GM18858 (cell line): Measurements from ENCODE around the gene FAS.

ENCODE experiments used
- ATAC-seq: cut with Tn5 transposase; IDR thresholded peaks from one replicate; pipeline ENCODE4 v1.9.1; 2021; ENCODE audit not compliant: unreplicated experiment

FAS gene

DNA sequence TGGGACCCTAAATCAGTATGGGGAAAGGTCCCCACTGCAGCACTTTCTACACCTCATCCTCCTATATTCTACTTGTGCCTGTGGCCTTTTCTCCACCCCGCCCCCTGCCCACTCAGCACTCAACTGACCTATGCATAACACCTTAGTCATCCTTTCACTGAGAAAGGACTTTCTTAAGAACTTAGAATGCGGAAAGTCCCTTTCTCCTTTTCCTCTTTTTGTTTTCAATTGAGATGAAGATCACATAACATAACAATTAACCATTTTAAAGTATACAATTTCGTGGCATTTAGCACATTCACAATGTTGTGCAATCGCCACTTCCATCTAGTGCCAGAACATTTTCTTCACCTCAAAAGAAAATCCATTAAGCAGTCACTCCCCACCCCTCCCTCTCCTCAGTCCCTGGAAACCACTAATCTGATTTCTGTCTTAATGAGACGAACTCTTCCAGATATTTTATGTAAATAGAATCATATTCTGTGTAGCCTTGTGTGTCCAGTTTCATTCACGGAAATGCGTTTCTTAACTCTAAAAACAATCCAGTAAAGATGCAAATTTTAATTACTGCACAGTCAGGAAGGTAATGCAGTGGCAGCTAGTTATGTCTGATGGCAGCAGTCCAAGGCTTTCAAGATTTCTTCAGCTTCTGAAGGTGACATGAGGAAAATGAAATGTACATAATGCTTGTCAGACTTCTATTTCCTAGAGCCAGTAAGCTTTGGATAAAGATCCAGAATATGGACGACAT is 41.7 kb downstream of the FAS start:
- no peak for ATAC-seq

DNA sequence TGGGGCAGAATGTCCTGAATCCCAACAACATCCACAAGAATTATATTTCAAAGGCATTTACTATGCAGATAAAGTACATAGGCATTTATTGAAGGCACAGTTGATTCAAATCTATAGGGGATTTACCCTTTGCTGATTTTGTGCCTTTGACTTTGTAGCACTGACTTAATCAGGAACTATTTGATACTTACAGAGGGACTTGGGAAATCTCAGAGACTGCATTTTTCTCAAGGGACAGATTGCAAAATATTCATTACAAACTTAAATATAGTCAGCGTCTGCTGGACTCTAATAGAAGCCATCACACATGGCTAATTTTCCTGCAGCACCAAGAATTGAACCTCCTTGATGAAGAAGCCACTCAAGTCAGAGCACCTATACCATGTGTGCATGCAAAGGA is 44.9 kb downstream of the FAS start:
- no peak for ATAC-seq

DNA sequence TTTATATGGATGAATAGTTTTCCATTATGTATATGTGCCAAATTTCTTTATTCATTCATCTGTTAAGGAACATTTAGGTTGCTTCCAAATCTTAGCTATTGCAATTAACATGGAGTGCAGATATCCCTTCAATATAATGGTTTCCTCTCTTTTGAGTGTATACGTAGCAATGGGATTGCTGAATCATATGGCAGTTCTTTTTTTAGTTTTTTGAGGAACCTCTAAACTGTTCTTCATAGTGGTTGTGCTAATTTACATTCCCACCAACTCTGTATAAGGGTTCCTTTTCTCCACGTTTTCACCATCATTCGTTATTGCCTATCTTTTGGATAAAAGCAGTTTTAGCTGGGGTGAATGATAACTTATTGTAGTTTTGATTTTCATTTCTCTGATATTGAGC is 46.5 kb downstream of the FAS start:
- ATAC-seq = no peak

DNA sequence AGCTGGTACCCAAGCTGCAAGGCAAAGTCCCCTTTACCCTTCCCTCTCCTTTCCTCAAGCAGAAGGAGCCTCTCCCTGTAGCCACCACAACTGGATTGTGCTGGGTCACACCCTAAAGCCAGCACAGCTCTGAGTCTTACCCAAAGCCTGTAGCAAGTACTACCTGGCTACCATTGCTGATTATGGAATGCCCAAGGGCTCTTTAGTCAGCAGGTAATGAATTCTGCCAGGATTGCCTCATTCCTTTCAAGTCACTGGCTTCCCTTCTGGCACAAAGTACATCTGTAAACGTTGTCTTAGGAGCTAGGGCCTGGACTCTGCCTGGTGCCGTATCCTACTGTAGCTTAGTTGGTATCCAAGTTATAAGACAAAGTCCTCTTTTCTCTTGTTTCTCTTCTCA is 52.0 kb downstream of the FAS start:
- ATAC-seq = no peak

DNA sequence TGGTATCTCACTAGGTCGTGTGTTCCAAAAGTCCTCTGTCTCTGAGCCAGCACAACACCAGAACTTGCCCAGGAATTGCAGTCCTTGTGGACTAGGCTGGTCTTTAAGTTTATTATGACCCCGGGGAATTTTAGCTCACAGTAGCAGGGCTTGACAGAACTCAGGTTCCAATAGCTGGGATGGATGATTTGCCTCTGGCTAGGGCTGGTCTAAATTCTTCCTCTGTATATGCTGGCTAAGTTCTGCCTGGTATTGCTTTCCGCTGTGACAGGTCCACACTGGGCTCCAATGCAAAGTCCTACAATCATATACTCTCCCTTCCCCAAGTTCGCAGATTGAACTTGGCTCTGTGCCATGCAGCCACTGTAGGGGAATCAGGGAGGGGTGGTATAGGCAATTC is 52.5 kb downstream of the FAS start:
- no peak for ATAC-seq

DNA sequence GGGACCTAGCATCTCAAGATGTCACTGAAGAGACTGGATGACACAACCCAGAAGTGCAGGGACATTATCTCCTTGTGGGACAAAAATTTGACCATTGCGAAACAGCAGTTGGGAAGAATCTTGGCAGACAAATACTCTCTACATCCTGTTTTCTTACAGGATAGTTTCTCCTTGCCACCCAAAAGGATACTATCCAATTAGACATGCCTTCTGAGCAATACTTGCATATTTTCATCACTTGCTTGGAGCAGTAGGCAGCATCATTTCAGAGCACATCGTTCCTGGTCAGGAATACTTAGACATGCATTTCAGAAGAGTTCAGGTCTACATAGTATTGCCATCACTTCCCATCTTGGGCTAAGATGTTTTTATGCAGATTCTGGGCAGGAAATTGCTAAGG is 56.8 kb downstream of the FAS start:
- no peak for ATAC-seq

DNA sequence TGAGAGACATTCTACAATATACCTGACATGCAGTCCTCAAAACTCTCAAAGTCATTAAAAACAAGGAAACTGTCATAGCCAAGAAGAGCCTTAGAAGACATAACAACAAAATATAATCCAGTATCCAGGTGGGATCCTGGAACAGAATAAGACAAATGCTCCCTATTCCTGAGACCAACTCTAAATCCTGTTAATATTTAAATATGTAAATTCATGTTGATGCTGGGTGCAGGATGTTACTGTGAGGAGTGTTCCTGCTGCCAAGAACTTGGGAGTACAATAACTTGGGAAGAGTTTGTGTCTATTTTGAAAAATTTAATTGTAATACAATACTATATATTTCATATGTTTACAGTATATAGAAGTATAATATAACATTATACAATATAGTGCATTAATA is 61.0 kb downstream of the FAS start:
- no peak for ATAC-seq

DNA sequence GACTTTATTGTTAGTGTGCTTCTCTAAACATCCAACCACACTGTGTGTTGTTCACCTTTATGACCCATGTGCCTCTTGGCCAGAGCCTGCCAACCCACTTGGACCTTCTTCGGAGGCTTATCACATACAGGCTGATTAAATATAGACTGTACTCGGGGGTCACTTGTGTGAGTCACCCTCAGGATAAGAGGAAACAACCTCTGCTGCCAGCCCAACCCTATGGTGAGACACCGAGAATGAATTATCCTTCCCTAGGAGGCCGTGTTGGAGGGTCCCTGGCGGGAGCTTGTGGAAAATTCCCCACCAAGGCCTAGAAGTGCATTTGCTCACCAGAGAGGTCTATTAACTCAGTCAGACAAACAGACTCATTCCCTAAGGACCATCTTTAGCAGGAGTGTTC is 63.0 kb downstream of the FAS start:
- ATAC-seq = no peak

DNA sequence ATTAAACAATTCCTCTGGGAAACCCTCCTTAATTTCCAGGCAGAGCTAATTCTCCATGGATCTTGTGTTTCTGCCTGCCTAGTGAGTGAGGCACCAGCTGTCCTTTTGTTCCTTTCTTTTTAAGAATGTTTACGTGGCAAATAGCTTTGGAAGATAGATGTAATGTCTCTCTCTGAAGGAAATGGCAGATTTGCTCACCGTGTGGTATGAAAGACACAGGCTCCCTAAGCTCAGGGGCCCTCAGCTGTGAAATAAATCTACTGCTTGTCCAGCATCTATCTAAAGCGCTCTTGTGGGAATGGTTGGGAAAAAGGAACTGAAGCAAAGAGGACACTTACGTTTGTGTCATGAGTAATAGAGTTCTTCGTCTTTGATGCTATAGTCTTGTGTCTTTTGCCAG is 64.6 kb downstream of the FAS start:
- ATAC-seq = no peak

DNA sequence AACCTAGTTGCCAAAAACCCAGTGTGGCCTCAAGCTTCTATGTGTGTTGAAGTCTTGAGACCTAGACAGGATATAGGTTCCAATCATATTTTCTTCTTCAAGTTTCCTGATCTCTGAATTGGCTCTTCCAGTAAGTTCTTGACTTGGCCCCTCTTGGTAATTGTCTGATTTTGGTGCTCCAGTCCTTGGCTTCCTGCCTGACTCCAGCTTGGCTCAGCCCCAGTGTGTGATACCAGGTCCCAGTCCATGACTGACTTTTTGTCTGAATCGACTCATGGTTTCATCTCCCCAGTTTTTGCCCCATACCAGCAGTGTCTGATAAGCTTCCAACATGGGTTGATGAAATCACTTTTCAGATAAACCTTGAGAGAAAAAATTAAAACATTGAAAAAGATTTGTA is 72.3 kb downstream of the FAS start:
- no peak for ATAC-seq

DNA sequence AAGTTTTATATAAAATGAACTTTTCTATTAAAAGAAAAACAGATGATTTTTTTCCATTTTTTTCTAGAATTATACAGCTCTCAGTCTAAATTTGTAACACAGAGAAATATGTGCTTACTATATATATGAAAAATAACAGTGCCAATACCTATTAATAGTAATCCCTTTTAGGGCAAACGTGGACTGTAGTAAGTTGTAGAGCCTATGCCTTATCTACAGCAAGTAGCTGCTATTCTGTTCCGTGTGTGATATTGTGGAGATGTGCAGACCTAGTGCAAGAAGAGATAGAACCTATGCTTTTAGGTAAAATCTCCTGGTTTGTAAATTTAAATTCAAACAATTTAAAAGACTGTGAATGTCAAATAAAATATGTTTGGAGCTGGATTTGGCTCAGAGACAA is 72.9 kb downstream of the FAS start:
- no peak for ATAC-seq

DNA sequence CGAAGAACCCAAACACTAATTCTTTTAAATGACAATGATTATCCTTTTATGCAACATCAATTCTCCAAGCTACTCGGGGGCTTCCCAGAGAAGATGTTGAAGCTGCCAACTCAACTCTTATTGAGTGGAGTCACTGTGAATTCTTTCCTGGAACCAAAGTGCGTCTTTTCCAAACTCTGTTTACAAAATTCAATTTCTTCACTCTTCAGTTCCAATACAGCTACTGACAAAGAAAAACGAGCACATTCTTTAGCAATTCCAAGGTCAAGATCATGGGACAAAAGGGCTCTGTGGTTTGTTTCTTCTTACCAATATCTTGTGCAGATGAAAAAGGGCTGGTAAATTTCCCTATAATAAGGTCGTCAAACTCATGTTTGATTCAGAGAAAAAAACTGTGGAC is 74.2 kb downstream of the FAS start:
- no peak for ATAC-seq
